GM12875 (cell line): ENCODE measurements around the gene ABHD1.

Experiments
- H3K4me3 ChIP-seq: one replicate; pipeline ENCODE4 v1.5.1; 2011; ENCODE audit warnings: low read depth, low read length, control low read depth
- TF ChIP-seq, protein P1 (sequence below): IDR thresholded peaks from 2 replicates; pipeline ENCODE4 v1.5.1; 2011; ENCODE audit warnings: low read depth, mild to moderate bottlenecking, control low read depth, inconsistent platforms, low read length, moderate library complexity, borderline replicate concordance; ENCODE audit not compliant: insufficient read depth

The ABHD1 gene

GRCh38 chr2:27079233-27080139 is 44.1 kb upstream of the ABHD1 start:
- TF ChIP-seq, protein P1, sequence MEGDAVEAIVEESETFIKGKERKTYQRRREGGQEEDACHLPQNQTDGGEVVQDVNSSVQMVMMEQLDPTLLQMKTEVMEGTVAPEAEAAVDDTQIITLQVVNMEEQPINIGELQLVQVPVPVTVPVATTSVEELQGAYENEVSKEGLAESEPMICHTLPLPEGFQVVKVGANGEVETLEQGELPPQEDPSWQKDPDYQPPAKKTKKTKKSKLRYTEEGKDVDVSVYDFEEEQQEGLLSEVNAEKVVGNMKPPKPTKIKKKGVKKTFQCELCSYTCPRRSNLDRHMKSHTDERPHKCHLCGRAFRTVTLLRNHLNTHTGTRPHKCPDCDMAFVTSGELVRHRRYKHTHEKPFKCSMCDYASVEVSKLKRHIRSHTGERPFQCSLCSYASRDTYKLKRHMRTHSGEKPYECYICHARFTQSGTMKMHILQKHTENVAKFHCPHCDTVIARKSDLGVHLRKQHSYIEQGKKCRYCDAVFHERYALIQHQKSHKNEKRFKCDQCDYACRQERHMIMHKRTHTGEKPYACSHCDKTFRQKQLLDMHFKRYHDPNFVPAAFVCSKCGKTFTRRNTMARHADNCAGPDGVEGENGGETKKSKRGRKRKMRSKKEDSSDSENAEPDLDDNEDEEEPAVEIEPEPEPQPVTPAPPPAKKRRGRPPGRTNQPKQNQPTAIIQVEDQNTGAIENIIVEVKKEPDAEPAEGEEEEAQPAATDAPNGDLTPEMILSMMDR = no peak
- no peak overlapping the region for H3K4me3 ChIP-seq

DNA sequence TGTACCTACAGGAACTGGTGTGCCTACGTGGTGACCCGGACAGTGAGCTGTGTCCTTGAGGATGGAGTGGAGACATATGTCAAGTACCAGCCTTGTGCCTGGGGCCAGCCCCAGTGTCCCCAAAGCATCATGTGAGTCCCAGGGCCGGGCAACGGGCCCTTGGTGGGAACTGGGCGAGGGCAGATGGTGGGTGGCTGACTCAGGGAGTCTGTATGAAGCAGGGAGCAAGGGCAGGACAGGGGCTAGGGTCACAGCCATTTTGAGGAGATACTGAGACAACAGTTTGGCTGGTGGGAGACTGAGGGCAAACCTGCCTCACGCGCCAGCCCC is 43.5 kb upstream of the ABHD1 start:
- TF ChIP-seq, protein P1 = no peak
- H3K4me3 ChIP-seq = no peak overlapping the region

GRCh38 chr2:27080603-27080936 is 43.0 kb upstream of the ABHD1 start:
- TF ChIP-seq, protein P1 = no peak
- H3K4me3 ChIP-seq = no peak overlapping the region

GRCh38 chr2:27081984-27082772 is 41.4 kb upstream of the ABHD1 start:
- TF ChIP-seq, protein P1 = no peak
- H3K4me3 ChIP-seq = no peak overlapping the region

DNA sequence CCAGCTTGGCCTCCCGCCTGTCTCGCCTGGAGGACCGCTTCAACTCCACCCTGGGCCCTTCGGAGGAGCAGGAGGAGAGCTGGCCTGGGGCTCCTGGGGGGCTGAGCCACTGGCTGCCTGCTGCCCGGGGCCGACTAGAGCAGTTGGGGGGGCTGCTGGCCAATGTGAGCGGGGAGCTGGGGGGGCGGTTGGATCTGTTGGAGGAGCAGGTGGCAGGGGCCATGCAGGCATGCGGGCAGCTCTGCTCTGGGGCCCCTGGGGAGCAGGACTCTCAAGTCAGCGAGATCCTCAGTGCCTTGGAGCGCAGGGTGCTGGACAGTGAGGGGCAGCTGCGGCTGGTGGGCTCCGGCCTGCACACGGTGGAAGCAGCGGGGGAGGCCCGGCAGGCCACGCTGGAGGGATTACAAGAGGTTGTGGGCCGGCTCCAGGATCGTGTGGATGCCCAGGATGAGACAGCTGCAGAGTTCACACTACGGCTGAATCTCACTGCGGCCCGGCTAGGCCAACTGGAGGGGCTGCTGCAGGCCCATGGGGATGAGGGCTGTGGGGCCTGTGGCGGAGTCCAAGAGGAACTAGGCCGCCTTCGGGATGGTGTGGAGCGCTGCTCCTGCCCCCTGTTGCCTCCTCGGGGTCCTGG is 40.7 kb upstream of the ABHD1 start:
- TF ChIP-seq, protein P1 = no peak
- H3K4me3 ChIP-seq = no peak overlapping the region

GRCh38 chr2:27083410-27084296 is 40.0 kb upstream of the ABHD1 start:
- TF ChIP-seq, protein P1 = no peak
- H3K4me3 ChIP-seq = no peak overlapping the region
